SK-N-SH (cell line): Measurements from ENCODE around the gene SGSH. TPM values are rescaled to one million over a fixed set of nuclear protein-coding genes. Genes with fewer than 3 reads are reported as not detected.

Source experiments
- CTCF ChIA-PET: fragments of 300-600, 350-600 bp; formaldehyde crosslinking; extraction: SDS; loops from one replicate; lab custom pipeline; 2021; lab: Yijun Ruan, JAX
- POLR2A ChIA-PET: fragments of 350-600 bp; sonication (Branson Sonifier 250); formaldehyde crosslinking; extraction: SDS; loops from one replicate; lab custom pipeline; 2020; ENCODE audit warnings: antibody characterized with exemption, inconsistent platforms; lab: Yijun Ruan, JAX
- DNase-seq: peaks from one replicate; pipeline ENCODE4 v3.0.0; 2012
- H2AFZ ChIP-seq: fragments of 200-600 bp; sonication (generic); 2 replicates; pipeline ENCODE4 v1.8.1; 2016; ENCODE audit warnings: antibody characterized with exemption, mild to moderate bottlenecking, low read depth
- H3F3A ChIP-seq: fragments of 200-600 bp; sonication (generic); replicated peaks from 2 replicates; pipeline ENCODE3; 2016; ENCODE audit warnings: antibody characterized with exemption, mild to moderate bottlenecking; ENCODE audit not compliant: insufficient read depth
- H3K27ac ChIP-seq, 2 experiments: fragments of 200-500 bp in 1 of 2; fragments of 200-600 bp in 1 of 2; sonication (Bioruptor generic) in 1 of 2; sonication (generic), shearing (Covaris generic) in 1 of 2; 2 replicates each; pipeline versions ENCODE4 v1.5.1 to v1.6.1; 2014 to 2016; ENCODE audit warnings: low read depth in 2 of 2, inconsistent platforms in 1 of 2, low read length in 1 of 2, mild to moderate bottlenecking in 1 of 2, mixed read lengths in 1 of 2
- H3K27me3 ChIP-seq: fragments of 200-600 bp; sonication (generic), shearing (Covaris generic); 2 replicates; pipeline ENCODE4 v1.6.1; 2016; ENCODE audit warnings: mixed run types; ENCODE audit not compliant: insufficient read depth
- H3K36me3 ChIP-seq, 2 experiments: fragments of 200-500 bp in 1 of 2; fragments of 200-600 bp in 1 of 2; sonication (Bioruptor generic) in 1 of 2; sonication (generic) in 1 of 2; replicated peaks in 1 of 2; 2 replicates each; pipeline versions ENCODE3 to v1.5.1; 2014 to 2016; ENCODE audit warnings: low read length in 1 of 2, mild to moderate bottlenecking in 1 of 2; ENCODE audit not compliant: insufficient read depth in 2 of 2, control insufficient read depth in 1 of 2
- H3K4me1 ChIP-seq, 2 experiments: fragments of 200-500 bp in 1 of 2; fragments of 200-600 bp in 1 of 2; sonication (Bioruptor generic) in 1 of 2; sonication (generic), shearing (Covaris generic) in 1 of 2; 2 replicates each; pipeline versions ENCODE4 v1.5.1 to v1.6.1; 2014 to 2016; ENCODE audit warnings: low read depth in 1 of 2, low read length in 1 of 2, mixed run types in 1 of 2; ENCODE audit not compliant: insufficient read depth in 2 of 2, control insufficient read depth in 1 of 2
- H3K4me2 ChIP-seq: fragments of 200-600 bp; sonication (generic), shearing (Covaris generic); 2 replicates; pipeline ENCODE4 v1.6.1; 2017; ENCODE audit warnings: mixed run types
- H3K4me3 ChIP-seq, 2 experiments: fragments of 200-500 bp in 1 of 2; fragments of 200-600 bp in 1 of 2; sonication (Bioruptor generic) in 1 of 2; sonication (generic), shearing (Covaris generic) in 1 of 2; 2 replicates each; pipeline versions ENCODE4 v1.5.1 to v1.8.1; 2014 to 2016; ENCODE audit warnings: low read depth in 2 of 2, inconsistent platforms in 1 of 2, low read length in 1 of 2, mild to moderate bottlenecking in 1 of 2, mixed read lengths in 1 of 2, moderate library complexity in 1 of 2
- H3K79me2 ChIP-seq: fragments of 200-600 bp; sonication (generic); 2 replicates; pipeline ENCODE4 v1.8.1; 2017; ENCODE audit warnings: mild to moderate bottlenecking; ENCODE audit not compliant: insufficient read depth
- H3K9ac ChIP-seq: fragments of 200-600 bp; sonication (generic); 2 replicates; pipeline ENCODE4 v1.6.1; 2017; ENCODE audit warnings: mixed run types
- H3K9me2 ChIP-seq: fragments of 200-600 bp; sonication (generic); 2 replicates; pipeline ENCODE4 v1.6.1; 2017; ENCODE audit warnings: mixed run types
- H3K9me3 ChIP-seq: fragments of 200-600 bp; sonication (generic); 2 replicates; pipeline ENCODE4 v1.6.1; 2017; ENCODE audit warnings: mixed run types, mild to moderate bottlenecking, moderate library complexity
- H4K20me1 ChIP-seq: fragments of 200-600 bp; sonication (generic); 2 replicates; pipeline ENCODE4 v1.6.1; 2017; ENCODE audit warnings: mild to moderate bottlenecking, mixed run types; ENCODE audit not compliant: insufficient read depth
- CHD2 ChIP-seq: fragments of 150-350 bp; IDR thresholded peaks from 2 replicates; pipeline ENCODE4 v1.6.1; 2018; ENCODE audit warnings: low read length; ENCODE audit not compliant: partially characterized antibody
- ELF1 ChIP-seq: IDR thresholded peaks from 2 replicates; pipeline ENCODE4 v1.4.0; 2012
- EP300 ChIP-seq, 2 experiments: IDR thresholded peaks; 2 replicates each; pipeline versions ENCODE4 v1.4.0 to v1.6.1; 2012; ENCODE audit warnings: borderline replicate concordance in 1 of 2, low read depth in 1 of 2, low read length in 1 of 2
- FOXJ3 ChIP-seq: sonication (generic); formaldehyde crosslinking; IDR thresholded peaks from 2 replicates; pipeline ENCODE4 v1.5.1; 2020; ENCODE audit warnings: mild to moderate bottlenecking, missing genetic modification reagents
- FOXM1 ChIP-seq: IDR thresholded peaks from 2 replicates; pipeline ENCODE4 v1.4.0; 2012; ENCODE audit warnings: low read depth, mild to moderate bottlenecking
- GATA2 ChIP-seq: sonication (generic); formaldehyde crosslinking; IDR thresholded peaks from 2 replicates; pipeline ENCODE4 v1.5.0; 2020; ENCODE audit warnings: mild to moderate bottlenecking, missing genetic modification reagents
- RCOR1 ChIP-seq: fragments of 150-350 bp; IDR thresholded peaks from 2 replicates; pipeline ENCODE4 v1.6.1; 2017; ENCODE audit warnings: antibody characterized with exemption, low read length
- REST ChIP-seq: IDR thresholded peaks from 2 replicates; pipeline ENCODE4 v1.6.1; 2012; ENCODE audit warnings: mild to moderate bottlenecking, low read depth, low read length, moderate library complexity
- RXRA ChIP-seq: IDR thresholded peaks from 2 replicates; pipeline ENCODE4 v1.4.0; 2012; ENCODE audit warnings: low read depth, mild to moderate bottlenecking, borderline replicate concordance
- USF2 ChIP-seq: fragments of 150-350 bp; IDR thresholded peaks from 2 replicates; pipeline ENCODE4 v1.6.1; 2017; ENCODE audit warnings: antibody characterized with exemption, low read length, low read depth, borderline replicate concordance
- WGBS: methylation state at CpG from one replicate; pipeline ENCODE4 v1.1.6; 2017; ENCODE audit warnings: low lambda C conversion rate; 5-methylcytosine and 5-hydroxymethylcytosine counted together
- polyA plus RNA-seq, 3 experiments: library from polyadenylated mRNA; depleted of rRNA; stranded (reverse); fragments of >200 nt; gene quantifications; 2 replicates each; pipeline ENCODE4 v1.2.3, GENCODE V29; 2012

SGSH gene
- polyA plus RNA-seq, 1 of the 3 experiments (the other 2 are of a cell fraction) = 161 TPM

GRCh38 chr17:80227156-80227555 is 7.0 kb upstream of the SGSH start (continued):
- TF ChIP-seq USF2 = no peak
- TF ChIP-seq EP300 (IDR thresholded peaks at IDR 0.05; ENCODE audit: borderline replicate concordance in 1 of 2, low read depth in 1 of 2, low read length in 1 of 2) = no peak
- no peak for TF ChIP-seq GATA2 (CRISPR knock-in tag)

- H4K20me1 ChIP-seq = no peaks in the 10 kb centered on the region
- CTCF ChIA-PET = interaction anchor here (0.6 to 1.7 kb wide), 7 partner anchors 10 to 1197 kb away, joined by 3 to 7 read pairs (median 5); partner anchors contain the start of gene GAA
- no peaks in the 10 kb centered on the region for H3F3A ChIP-seq
- H3K9me2 ChIP-seq = no peaks in the 10 kb centered on the region
- no peak overlapping the region for H2AFZ ChIP-seq
- H3K4me3 ChIP-seq = no peak overlapping the region
- peaks cover 5 to 14% of the 10 kb centered on the region in 2 experiments for H3K36me3 ChIP-seq
- 90% methylated on average over 6 of the region's 6 CpGs for WGBS
- H3K9me3 ChIP-seq = no peaks in the 10 kb centered on the region
- DNase-seq = no peak
- POLR2A ChIA-PET = no interaction called here
- peaks cover 16% of the 10 kb centered on the region; the same call in 1 of the 2 replicates for H3K79me2 ChIP-seq
- no peaks in the 10 kb centered on the region for H3K27me3 ChIP-seq
- H3K9ac ChIP-seq = no peak overlapping the region
- TF ChIP-seq GATA2 (CRISPR knock-in tag) (no peak), CHD2 (no peak), RXRA (no peak), FOXJ3 (CRISPR knock-in tag) (no peak), ELF1 (no peak), FOXM1 (no peak), REST (no peak)
- peaks cover 4 to 9% of the 10 kb centered on the region in 2 experiments; a peak in 1 of 4 replicates for H3K4me1 ChIP-seq
- no peak overlapping the region for H3K4me2 ChIP-seq
- H3K27ac ChIP-seq = no peak overlapping the region
Measured at GRCh38 chr17:80225230-80225629, 5.1 kb upstream of the SGSH start.

GRCh38 chr17:80224683-80225082 is 4.5 kb upstream of the SGSH start:
- Histone ChIP-seq H2AFZ (no peak overlapping the region), H3K9ac (no peak overlapping the region), H3K79me2 (peaks cover 20% of the 10 kb centered on the region; the same call in 1 of the 2 replicates), H4K20me1 (no peaks in the 10 kb centered on the region), H3K4me3 (no peak overlapping the region), H3K27ac (no peak overlapping the region), H3K9me2 (no peaks in the 10 kb centered on the region), H3K27me3 (no peaks in the 10 kb centered on the region), H3K4me1 (peaks cover 4 to 9% of the 10 kb centered on the region in 2 experiments; a peak in 1 of 4 replicates), H3K36me3 (peaks cover 5 to 11% of the 10 kb centered on the region in 2 experiments), H3K4me2 (no peak overlapping the region), H3F3A (peaks cover 1% of the 10 kb centered on the region), H3K9me3 (no peaks in the 10 kb centered on the region)
- 74% methylated on average over 6 of the region's 6 CpGs for WGBS
- CTCF ChIA-PET = interaction anchor here (1.0 to 1.8 kb wide), 5 partner anchors 10 to 142 kb away, joined by 3 to 7 read pairs (median 3); partner anchors contain the start of gene GAA
- no peak for DNase-seq
- no peak for TF ChIP-seq RCOR1
- POLR2A ChIA-PET = no interaction called here
